ENCODE measurements around the gene ZFPM1.
"Not testable (repeated sequence)": the region's sequence is repeated elsewhere in the genome, so short reads cannot be mapped to it uniquely, and the experiment has no call there.

The ZFPM1 gene

DNA sequence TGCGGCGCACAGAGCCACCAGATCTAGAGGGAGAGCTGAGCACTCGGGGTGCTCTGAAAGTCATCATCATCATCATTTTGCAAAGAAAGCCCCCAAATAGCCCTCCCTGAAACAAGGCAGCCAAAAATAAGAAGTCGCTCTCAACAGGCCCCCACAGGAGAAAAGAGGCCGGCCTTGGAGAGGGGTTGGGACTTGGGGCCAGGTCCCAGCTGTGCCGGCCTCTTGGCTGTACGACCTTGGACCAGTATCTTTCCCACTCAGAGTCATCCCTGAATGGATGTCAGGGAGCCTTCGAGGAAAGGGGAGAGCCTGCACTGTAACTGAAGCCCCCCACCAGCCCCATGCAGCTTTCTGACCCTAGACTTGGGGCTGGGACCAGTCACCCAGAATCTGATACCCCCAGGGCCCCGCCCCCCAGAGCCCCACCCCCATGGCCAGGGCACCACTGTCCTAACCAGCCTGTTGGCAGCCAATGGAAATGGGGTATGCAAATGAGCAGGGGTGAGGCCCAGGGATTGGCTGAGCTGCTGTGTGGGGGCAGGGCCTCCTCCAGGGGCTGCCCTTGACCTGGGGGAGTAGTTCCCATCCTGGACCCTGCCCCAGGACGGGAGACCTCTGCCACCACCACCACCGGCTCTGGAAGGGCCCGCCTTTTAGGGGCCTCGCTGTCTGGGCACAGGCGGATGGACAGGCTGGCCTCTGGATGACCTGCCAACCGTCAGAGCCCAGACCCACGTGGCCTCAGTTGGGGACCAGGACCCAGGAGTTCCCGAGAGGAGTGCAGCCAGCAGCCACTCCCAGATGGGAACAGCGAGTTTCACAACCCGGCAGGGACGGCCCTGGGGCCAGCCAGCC, 15.4 kb downstream of the ZFPM1 start:
- DNase-seq = no peak

DNA sequence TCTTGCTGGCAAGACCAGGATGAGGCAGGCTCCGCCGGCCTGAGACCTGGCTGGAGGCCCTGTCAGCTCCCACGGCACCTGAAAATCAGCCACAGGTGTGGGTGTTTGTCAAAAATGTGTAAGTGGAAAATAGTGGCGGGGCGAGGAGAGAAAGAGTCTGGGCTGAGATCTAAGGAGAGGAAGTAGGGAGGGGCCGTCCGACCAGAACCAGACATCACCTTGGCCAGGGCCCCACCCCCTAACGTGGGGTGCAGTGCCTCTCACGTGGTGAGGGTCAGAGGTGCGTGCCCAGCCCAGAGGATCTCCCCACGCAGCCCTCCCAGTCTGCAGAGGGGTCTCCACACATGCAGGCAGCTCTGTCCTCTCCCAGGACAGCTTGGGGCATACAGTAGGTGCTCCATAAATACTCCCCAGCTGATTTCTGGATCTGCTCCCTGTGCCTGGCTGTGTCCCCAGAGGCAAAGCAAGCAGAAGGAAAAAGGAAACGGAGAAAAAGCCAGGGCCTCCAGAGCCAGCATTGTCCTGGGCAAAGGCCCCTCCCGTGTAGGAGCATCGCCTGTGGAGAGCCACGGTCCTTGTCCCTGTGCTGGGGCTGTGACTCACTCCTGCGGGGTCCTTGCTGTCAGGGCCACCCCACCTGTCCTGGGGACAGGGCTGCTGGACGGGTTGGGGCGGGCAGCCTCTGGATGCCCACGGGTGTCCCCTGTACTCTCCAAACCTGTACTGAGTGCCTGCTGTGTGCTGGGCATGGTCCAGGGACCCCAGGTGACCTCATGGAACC, 16.7 kb downstream of the ZFPM1 start:
- no peak for DNase-seq

DNA sequence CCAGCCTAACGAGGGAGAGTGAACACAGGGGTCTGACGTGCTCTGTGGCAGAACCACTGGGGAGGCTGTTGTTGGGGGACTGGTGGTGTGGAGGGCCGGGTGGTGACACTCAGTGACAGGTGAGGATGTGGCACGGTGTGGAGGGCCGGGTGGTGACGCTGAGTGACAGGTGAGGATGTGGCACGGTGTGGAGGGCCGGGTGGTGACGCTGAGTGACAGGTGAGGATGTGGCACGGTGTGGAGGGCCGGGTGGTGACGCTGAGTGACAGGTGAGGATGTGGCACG, 17.3 kb downstream of the ZFPM1 start:
- DNase-seq = not testable (repeated sequence)

DNA sequence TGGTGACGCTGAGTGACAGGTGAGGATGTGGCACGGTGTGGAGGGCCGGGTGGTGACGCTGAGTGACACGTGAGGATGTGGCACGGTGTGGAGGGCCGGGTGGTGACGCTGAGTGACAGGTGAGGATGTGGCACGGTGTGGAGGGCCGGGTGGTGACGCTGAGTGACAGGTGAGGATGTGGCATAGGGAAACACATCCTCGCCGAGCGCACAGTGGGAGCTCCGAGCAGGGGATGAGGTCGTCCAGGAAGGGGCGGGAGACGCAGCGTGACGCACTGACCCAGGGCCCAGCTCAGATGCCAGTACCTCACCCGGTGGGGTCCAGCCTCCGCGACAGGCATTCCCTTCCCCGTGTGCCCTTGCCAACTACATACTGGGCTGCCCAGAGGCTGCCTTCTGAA, 17.6 kb downstream of the ZFPM1 start:
- DNase-seq = not testable (repeated sequence)

DNA sequence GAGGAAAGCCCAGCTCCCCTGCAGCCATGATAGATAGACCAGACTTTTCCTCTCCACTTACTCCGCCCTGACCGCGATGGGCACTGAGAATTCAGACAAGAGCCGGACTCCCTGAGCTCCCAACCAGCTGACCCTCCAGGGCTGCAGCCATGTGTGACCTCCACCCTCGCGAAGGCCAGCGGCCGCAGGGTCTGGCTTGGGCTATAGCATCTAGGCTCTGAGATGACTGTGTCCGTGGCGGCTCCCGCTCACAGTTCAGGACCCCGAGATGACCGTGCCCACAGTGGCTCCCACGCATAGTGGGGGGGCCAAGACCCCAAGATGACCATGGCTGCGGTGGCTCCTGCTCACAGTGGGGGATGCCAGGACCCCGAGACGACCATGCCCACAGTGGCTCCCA, 18.0 kb downstream of the ZFPM1 start:
- DNase-seq = no peak

DNA sequence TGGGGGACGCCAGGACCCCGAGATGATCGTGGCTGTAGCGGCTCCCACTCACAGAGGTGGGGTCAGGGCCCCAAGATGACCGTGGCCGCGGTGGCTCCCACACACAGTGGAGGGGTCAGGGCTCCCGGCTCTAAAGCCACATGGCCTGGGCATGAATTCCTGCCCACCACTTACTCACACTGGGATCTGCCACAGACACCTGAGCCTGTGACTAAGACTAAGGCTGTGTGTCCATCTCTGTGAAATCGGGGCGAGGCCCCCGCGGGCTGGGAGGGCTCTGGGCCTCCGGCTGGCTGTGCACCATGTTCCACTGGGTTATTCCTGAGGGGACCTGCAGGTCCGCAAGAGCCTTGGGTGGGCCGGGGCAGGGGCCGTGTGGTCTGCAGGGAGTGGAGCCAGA, 18.5 kb downstream of the ZFPM1 start:
- DNase-seq = no peak

DNA sequence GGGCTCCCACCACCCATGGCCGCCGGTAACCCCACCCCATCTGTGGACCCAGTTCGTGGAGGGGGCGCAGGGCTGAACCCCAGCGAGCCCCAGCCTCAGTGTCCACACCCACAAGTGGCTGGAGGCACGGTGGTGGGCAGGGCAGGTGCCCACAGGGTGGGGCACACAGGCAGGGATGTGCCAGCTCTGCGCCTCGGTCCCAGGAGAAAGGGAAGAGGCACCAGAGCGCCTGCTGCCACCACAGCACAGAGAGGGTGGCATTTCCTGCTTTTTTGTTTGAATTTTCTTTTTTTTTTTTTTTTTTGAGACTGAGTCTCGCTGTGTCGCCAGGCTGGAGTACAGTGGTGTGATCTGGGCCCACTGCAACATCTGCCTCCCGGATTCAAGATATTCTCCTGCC, 19.0 kb downstream of the ZFPM1 start:
- no peak for DNase-seq

DNA sequence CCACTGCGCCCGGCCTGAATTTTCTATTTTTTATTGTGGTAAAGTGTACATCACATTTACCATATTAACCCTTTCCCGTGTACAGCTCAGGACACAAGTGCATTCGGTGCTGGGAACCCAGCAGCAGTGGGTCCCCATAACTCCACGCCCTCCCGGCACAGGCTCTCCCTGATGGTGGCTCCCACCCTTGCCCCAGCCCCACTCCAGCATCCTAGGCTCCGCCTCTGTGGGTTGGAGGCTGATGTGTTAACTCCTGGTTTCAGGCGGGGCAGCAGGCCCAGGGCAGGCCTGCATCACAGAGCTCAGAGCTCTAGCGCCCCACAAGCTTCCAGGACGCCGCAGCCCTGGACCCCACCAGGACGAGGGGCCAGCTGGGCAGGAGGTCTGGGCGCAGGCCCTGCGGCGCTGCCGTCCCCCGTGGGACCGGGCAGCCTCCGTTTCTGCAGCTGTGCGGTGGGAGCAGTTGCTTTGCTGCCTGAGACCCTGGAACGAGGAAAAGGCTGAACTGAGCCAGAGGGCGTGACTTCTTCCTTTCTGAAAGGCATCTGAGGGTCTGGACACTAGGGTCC, 19.6 kb downstream of the ZFPM1 start:
- DNase-seq = no peak

DNA sequence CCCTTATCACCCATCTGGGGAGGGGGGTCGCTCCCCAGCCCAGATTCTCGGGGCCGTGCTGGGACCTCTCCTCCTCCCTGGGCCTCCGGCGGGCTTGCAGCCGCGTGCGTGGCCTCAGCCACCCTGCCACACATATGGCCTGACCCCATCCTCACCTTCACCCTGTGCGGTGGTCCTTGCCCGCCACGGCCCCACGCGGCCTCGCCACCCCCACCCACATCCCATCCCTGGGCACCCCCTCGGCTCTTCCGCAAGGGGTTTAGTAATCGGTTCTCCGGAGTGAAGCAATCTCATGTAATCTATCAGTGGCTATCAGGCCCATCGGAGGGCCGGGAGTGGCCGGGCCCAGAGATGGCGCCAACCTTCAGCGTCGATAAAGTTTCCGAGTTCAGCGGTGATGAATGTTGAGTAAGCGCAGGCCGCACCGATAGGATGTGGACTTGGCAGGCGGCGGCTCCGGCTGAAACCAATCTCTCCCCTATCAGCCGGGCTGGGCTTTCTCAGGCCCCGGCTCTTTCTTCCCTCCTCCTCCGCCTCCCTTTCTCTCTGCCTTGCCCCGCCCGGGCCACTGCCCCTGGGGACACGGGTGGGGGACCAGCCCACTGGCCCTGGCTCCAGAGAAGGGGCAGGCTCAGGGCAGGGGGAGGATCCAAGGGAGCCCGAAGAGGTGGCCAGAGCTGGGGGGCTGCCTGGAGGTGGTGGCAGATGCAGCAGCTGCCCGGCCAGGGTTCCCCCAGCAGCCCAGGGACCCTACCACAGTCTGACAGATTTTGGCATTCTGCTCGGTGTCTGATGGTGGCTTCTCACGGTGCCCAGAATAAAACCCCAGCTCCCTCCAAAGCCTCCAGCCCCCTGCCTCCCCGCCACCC, 20.8 kb downstream of the ZFPM1 start:
- no peak for DNase-seq

DNA sequence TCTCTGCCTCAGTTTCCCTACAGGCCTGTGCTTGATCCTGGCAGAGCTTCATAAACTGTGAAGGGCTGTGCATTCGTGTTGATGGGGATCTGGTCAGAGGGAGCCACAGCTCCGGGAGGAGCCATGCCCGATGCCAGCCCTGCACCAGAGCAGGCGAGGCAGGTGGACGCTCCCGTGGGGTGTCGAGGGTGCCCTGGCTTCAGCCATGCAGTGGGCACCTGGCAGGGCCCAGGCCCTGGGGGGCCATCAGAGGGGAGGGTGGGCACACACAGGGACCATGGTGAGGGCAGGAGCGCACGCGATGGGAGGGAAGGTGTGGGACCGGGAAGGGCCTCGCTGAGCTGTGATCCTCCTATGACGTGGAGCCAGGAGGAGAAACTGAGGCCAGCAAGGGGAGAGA, 22.0 kb downstream of the ZFPM1 start:
- no peak for DNase-seq

DNA sequence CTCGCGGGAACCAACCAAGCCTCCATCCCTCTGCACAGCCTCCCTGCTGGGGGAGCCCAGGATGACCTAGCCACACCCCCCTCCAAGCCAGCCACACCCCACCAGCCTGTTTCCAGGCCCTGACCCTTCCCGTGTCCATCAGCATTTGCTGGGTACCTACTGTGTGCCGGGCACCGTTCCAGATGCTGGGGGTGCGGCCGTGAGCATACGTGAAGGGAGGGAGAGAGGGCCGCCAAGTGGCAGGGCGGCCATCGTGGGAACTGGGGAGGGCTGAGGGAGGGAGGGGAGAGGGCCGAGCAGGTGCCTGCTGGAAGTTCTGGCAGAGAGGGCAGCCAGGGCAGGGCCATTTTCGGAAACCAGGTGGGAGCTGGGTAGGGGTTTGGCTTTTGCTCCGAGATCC, 23.1 kb downstream of the ZFPM1 start:
- no peak for DNase-seq

DNA sequence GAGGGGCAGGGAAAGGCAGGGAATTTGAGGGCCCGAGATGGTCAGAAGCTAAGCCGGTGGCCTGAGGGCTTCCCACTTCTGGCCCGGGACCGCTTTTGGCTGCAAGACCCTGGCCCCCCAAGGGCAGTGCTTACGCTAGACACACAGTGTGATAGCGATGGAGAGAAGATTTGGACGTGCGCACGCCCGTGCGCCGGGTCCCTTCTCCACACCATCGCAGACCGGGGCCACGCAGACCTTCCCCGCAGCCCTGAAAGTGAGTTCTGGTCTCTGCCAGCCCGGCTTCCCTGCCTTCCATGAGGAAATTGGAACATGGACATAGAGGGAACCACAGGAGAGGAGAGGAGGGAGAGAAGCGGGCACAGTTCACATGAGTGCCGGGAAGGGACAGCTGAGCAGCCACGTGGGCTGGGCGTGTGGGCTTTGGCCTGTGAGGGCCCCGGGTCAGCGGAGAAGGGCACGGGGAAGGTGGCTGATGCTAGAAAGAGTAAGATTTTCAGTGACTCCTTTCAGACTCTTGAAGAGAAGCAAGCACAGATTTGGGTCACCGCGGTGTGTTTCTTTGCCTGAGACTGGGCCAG, 23.8 kb downstream of the ZFPM1 start:
- no peak for DNase-seq

DNA sequence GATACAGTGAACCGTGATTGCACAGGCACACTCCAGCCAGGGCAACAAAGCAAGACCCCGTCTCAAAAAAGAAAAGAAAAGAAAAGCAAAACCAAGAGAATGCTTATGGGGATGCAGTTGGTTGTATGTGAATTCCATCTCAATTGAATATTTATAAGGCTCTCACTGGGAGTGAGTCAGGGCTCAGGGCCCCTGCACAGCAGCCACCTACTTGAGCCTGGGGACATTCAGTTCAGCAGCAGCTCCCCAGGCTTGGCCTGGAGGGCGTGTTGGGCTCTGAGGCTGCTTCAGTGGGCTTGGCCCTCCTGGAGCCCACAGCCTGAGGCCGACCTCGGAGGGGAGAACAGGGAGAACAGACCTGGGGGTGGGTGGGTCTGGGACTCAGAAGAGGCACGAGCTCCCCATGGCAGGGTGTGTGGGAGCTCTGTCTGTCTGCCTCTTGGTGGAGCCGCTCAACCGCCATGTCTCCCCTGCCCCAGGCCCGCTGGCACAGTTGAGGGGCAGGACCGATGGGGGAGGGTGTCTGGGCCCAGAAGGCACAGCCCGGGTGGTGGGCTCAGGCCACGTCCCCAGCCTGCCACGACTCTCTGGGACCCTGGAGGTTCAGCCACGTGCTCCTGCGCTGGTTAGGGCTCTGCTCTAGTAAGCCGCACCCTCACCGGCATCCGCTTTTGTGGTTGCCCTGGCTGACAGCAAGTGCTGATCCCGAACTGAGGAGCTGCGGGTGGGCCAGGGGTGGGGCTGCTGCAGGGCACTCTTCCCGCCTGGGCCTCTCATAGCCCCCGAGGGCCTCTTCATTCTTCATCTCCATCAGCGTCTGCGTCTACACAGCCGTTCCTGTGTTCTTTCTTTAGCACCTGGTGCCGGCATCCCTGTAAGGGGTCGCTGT, 24.8 kb downstream of the ZFPM1 start:
- DNase-seq = peak; percentile 11

DNA sequence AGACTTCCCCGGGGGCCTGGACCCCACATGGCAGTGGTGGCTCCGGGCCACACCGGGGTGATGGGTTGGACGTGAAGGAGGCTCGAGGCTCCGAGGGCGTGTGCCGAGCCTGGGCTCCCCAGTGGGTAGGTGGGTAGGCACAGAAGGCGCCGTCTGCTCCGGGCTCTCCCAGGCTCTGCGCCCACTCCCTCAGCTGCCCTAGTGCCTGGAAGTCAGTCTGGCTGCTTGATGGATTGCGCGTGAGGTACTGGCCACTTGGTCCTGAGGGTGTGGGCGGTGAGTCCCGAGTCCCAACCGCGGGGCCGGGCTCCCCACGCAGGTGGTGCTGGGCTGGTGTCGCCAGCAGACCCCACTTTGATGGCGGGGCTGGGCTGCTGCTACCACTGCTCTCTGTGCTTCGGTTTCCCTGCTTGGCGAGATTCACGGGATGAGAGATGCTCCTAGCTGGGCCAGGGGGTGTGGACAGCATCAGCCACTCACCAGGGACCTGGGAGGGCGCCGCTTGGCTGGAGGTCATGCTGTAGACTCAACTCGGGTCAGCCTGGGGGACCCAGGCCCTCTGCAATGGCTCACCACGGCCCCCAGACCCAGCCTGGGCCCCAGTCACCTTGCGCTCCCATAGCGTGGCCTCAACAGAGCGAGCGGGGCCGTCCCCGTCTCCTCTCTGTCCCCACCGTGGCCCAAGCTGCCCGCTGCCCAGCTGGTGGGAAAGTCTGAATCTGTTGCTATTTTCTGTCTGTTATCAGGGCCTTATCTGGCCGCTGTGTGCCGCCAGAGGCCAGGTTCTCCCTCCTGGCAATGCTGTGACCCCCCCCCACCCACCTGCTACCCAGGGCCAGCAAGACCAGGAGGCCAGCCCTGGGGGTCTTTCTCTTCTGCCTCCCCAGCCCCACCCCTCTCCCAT, 26.1 kb downstream of the ZFPM1 start:
- DNase-seq = no peak

DNA sequence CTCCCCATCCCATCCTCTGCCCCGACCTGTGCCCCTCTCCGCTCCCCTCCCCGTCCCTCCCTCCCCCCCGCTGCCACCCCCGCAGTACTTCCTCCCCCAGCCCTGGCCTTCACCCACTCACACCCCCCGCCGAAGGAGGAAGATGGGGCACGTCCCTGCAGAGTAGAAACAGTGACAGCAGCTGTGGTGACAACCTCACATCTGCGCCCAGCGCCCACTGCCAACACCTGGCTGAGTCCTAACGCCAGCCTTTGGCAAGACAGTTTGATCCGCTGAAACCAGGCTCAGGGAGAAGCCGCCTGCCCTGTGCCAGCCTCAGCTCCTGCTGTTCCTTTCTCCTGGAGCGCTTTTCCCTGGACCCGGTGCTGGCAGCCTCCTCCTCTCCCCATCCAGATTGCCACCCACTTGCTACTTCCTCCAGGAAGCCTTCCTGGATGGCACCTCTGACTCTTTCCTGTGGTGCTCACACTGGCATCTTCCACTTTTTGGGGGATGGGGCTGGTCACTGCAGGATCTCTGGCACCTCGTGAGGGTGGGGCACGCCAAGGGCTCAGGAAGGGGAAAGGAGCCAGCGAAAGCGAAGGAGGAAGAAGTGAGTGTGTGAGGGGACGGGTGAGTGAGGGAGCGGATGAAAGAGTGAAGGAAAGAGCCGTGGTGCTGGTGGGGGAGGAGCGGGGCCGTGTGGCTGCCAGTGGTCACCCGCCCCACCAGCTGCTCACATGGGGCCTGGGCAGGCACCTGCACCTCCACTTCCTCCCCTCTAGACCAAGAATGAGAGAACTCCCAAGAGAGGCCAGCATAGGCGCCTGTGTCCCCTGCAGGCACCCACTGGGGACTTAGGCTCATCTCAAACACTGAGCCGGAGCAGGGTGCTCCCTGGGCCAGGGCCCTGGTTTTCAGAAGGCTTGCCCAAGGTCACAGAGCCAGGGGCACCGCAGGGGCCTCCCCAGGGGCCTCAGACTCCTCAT, 27.0 kb downstream of the ZFPM1 start:
- no peak for DNase-seq

DNA sequence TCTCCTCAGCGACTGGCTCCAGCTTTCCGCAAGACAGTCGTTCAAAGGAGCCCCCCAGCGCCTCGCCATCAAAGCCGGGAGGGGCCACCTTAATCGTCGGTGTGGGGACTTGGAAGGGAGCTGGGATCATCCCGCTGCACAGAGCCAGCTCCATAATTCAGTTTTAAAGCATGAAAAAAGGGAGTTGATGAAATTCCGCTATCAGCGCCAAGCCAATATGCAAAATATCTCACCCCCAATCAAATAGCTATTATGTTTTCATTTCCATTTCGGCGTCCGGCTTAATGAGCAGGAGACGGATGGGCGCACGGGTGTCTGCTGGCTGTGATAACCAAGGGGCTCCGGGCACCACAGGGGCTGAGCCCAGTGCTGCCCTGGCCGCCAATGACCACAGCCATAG, 27.7 kb downstream of the ZFPM1 start:
- DNase-seq = no peak

DNA sequence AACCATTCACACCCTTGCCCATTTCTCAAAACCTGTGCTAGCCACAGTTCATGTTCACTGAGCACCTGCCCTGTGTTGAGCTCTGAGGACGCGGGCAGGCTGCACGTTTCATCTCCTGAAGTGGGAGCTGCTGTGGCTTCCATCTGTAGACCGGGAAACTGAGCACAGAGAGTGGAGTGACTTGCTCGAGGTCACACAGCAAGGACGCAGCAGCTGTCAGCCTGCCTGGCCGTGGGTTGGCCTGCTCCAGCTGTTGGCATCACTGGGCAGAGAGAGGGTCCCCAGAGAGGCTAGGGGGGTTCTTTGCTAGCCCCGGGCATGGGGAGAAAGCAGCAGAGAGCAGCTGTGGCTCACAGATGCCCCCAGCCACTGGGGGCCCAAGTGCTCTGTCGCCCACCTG, 28.8 kb downstream of the ZFPM1 start:
- DNase-seq = no peak

DNA sequence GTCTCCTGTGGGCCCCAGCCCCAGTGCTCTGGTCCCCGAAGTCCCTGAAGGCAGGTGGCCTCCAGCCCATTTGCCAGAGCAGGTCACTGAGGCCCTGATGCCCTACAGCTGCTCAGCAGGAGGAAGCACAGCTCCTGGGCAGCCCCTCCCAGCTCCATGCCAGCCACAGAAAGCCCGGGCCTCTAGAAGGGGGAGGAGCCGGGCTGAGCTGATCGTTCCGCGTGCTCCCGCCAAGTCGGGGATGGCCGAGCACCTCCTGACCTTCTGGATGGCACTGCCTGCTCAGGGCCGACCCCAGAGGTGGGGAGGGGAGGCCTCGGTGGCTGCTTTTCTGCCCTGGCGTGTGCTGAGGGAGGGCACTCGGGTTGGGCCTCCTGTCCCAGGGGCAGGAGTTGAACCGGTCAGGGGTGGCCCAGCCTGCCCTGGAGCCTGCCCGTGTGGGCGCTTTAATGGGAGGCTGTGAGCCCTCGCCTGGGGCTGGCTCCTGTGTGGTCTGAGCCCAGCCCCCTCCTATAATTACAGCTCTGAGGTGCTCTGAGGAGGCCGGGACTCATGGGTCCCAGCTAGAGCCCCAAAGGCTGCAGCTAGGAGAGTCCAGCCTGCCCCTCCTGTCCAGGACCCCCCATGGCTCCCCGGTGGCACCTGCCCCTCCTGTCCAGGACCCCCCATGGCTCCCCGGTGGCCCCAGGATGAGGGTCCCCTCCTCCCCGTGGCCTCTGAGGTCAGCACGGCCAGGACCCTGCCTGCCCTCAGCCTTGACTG, 29.7 kb downstream of the ZFPM1 start:
- no peak for DNase-seq

DNA sequence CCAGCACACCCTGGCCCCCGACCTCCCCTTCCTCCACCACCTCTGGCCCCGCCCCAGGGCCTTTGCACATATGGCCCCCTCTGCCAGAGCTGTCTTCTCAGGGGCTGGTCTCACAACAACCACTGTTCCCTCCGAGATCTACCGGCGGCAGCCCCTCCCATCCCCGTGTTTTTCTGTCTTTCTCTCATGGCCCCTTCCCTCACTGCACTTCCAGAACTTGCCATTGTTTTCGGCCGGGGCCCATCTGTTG, 30.2 kb downstream of the ZFPM1 start:
- no peak for DNase-seq

Data from DMS79 (cell line).